Stimulated activated CD8-positive, alpha-beta memory T cell treated with anti-CD3 and anti-CD28 coated beads, Interleukin-4, amount 100 ng/mL, for 4 hours (primary cell): ENCODE data around the gene APOBEC3G.
"Not testable (repeated sequence)": the region's sequence is repeated elsewhere in the genome, so short reads cannot be mapped to it uniquely, and the experiment has no call there.

Experiments used
- DNase-seq, 2 donors: peaks; one replicate each; pipeline ENCODE4 v3.0.0-alpha.2; 2020; ENCODE audit warnings: low read depth in 2 of 2, low spot score in 1 of 2

APOBEC3G gene

GRCh38 chr22:39077026-39077840, at the start of gene APOBEC3G:
TSS of gene APOBEC3G (plus strand) at chr22:39077275. CDS start at chr22:39077362, 87 bp downstream.
- DNase-seq: peak in 1 of 2 donors; percentile 54

- DNase-seq: no peak
Measured at GRCh38 chr22:39027717-39028116, 49.4 kb upstream of the APOBEC3G start.

- DNase-seq: no peak
Measured at GRCh38 chr22:39028281-39028680, 48.8 kb upstream of the APOBEC3G start.

GRCh38 chr22:39029227-39029626, 47.8 kb upstream of the APOBEC3G start:
- no peak for DNase-seq

- DNase-seq: no peak
Measured at GRCh38 chr22:39030705-39031104, 46.4 kb upstream of the APOBEC3G start.

- DNase-seq: not testable (repeated sequence)
Measured at GRCh38 chr22:39031434-39032295, 45.4 kb upstream of the APOBEC3G start.

GRCh38 chr22:39037071-39037470, 40.0 kb upstream of the APOBEC3G start:
- DNase-seq: not testable (repeated sequence)

GRCh38 chr22:39039306-39040126, 37.6 kb upstream of the APOBEC3G start:
- DNase-seq: no peak

- DNase-seq: not testable (repeated sequence)
Measured at GRCh38 chr22:39040155-39040537, 36.9 kb upstream of the APOBEC3G start.

GRCh38 chr22:39040538-39041296, 36.4 kb upstream of the APOBEC3G start, which contains the start of gene APOBEC3F:
TSS of gene APOBEC3F (plus strand) at chr22:39040864. CDS start at chr22:39040961, 97 bp downstream.
- peak in 1 of 2 donors; percentile 67 for DNase-seq

- DNase-seq: no peak
Measured at GRCh38 chr22:39041908-39042307, 35.2 kb upstream of the APOBEC3G start.

GRCh38 chr22:39043063-39043462, 34.0 kb upstream of the APOBEC3G start:
- not testable (repeated sequence) for DNase-seq

- DNase-seq: not testable (repeated sequence)
Measured at GRCh38 chr22:39045136-39045535, 31.9 kb upstream of the APOBEC3G start.

- DNase-seq: not testable (repeated sequence)
Measured at GRCh38 chr22:39049486-39049885, 27.6 kb upstream of the APOBEC3G start.

- DNase-seq: not testable (repeated sequence)
Measured at GRCh38 chr22:39051844-39052495, 25.1 kb upstream of the APOBEC3G start.

- DNase-seq: no peak
Measured at GRCh38 chr22:39055658-39056057, 21.4 kb upstream of the APOBEC3G start.

- DNase-seq: not testable (repeated sequence)
Measured at GRCh38 chr22:39061290-39061689, 15.8 kb upstream of the APOBEC3G start.

GRCh38 chr22:39061951-39062350, 15.1 kb upstream of the APOBEC3G start:
- DNase-seq: not testable (repeated sequence)

- not testable (repeated sequence) for DNase-seq
Measured at GRCh38 chr22:39063904-39064303, 13.2 kb upstream of the APOBEC3G start.
